ENCODE measurements around the gene PRM2.

The PRM2 gene

GRCh38 chr16:11283820-11284248 is 7.6 kb upstream of the PRM2 start:
- no peak for DNase-seq

- DNase-seq = no peak
Measured at GRCh38 chr16:11280616-11281522, 4.6 kb upstream of the PRM2 start, which contains the start of gene PRM1. PRM1 (minus strand) TSS chr16:11281330; CDS start chr16:11281238, 92 bp downstream.

GRCh38 chr16:11278681-11279628 is 2.7 kb upstream of the PRM2 start:
- no peak for DNase-seq

- DNase-seq = no peak
Measured at GRCh38 chr16:11277607-11278337, 1.5 kb upstream of the PRM2 start.

GRCh38 chr16:11276896-11277593 is 765 bp upstream of the PRM2 start:
- DNase-seq = no peak

- DNase-seq = no peak
Measured at GRCh38 chr16:11274964-11275363, 1.3 kb downstream of the PRM2 start.

- DNase-seq = no peak
Measured at GRCh38 chr16:11273721-11274324, 2.5 kb downstream of the PRM2 start.

GRCh38 chr16:11272921-11273720 is 3.2 kb downstream of the PRM2 start, which contains the start of gene PRM3:
PRM3 (minus strand) TSS chr16:11273629; CDS start chr16:11273595, 34 bp downstream.
- DNase-seq = no peak

GRCh38 chr16:11272484-11272883 is 3.8 kb downstream of the PRM2 start:
- no peak for DNase-seq

- DNase-seq = no peak
Measured at GRCh38 chr16:11271610-11272009, 4.7 kb downstream of the PRM2 start.

- no peak for DNase-seq
Measured at GRCh38 chr16:11270602-11271162, 5.6 kb downstream of the PRM2 start.

- DNase-seq = no peak
Measured at GRCh38 chr16:11268921-11269375, 7.3 kb downstream of the PRM2 start, which contains the start of gene TNP2. TNP2 (minus strand) TSS chr16:11269325; CDS start chr16:11269262, 63 bp downstream.

GRCh38 chr16:11265124-11265523 is 11.2 kb downstream of the PRM2 start:
- no peak for DNase-seq

GRCh38 chr16:11264155-11264832 is 12.0 kb downstream of the PRM2 start:
- no peak for DNase-seq

- DNase-seq = no peak
Measured at GRCh38 chr16:11263737-11264136, 12.5 kb downstream of the PRM2 start.

GRCh38 chr16:11262915-11263314 is 13.4 kb downstream of the PRM2 start:
- no peak for DNase-seq

GRCh38 chr16:11260596-11260966 is 15.7 kb downstream of the PRM2 start:
- no peak for DNase-seq

GRCh38 chr16:11259655-11260595 is 16.4 kb downstream of the PRM2 start:
- no peak for DNase-seq

Measured in NCI-H2029 (cell line).